Nephron progenitor cell (in vitro differentiated cells): Measurements from ENCODE around the gene RPL39L.

Experiments
- DNase-seq: peaks from one replicate; pipeline ENCODE4 v3.0.0; 2021
- H3K27ac Mint-ChIP-seq: 2 replicates; pipeline ENCODE4 v1.8.0; 2021; ENCODE audit warnings: mild to moderate bottlenecking, moderate library complexity, mixed read lengths
- H3K27me3 Mint-ChIP-seq: 2 replicates; pipeline ENCODE4 v1.8.0; 2021; ENCODE audit warnings: mild to moderate bottlenecking, low read depth, mixed read lengths; ENCODE audit not compliant: poor library complexity
- H3K36me3 Mint-ChIP-seq: 2 replicates; pipeline ENCODE4 v1.8.0; 2021; ENCODE audit warnings: low read depth, mixed read lengths
- H3K4me1 Mint-ChIP-seq: 2 replicates; pipeline ENCODE4 v1.8.0; 2021; ENCODE audit warnings: mixed read lengths
- H3K4me3 Mint-ChIP-seq: 2 replicates; pipeline ENCODE4 v1.8.0; 2021; ENCODE audit warnings: mild to moderate bottlenecking, moderate library complexity, mixed read lengths
- H3K9me3 Mint-ChIP-seq: 2 replicates; pipeline ENCODE4 v1.8.0; 2021; ENCODE audit warnings: mild to moderate bottlenecking, moderate library complexity, mixed read lengths
- TF ChIP-seq, protein P1 (sequence below): fragments of 200-600 bp; sonication (generic); IDR thresholded peaks from 2 replicates; pipeline ENCODE4 v1.5.0; 2021; ENCODE audit warnings: antibody characterized with exemption

The RPL39L gene

DNA sequence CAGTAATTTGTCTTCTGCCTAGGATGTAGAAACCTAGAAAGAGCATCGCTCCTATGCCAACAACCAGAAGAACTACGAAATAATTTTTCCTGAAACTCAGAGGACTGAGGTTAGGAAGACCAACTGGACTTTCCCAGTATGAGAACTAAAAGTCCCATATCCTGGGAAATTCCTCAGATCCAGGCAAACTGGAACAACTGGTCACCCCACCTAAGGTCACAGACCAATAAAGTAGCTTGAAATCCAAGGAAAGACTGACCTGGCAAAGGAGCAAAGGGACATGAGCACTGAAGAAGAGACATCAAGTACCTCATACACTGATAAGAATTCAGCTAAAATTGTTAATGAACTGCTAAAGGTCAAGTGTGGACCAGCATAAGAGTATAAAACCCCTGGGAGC lies 6.6 kb downstream of the RPL39L start:
- H3K27ac Mint-ChIP-seq: no peak overlapping the region
- H3K27me3 Mint-ChIP-seq: peaks cover 9% of the 10 kb centered on the region
- peaks cover 94% of the 10 kb centered on the region for H3K36me3 Mint-ChIP-seq
- H3K4me1 Mint-ChIP-seq: no peaks in the 10 kb centered on the region
- H3K9me3 Mint-ChIP-seq: peaks cover 77% of the 10 kb centered on the region
- DNase-seq: no peak
- H3K4me3 Mint-ChIP-seq: no peak overlapping the region
- TF ChIP-seq, protein P1, sequence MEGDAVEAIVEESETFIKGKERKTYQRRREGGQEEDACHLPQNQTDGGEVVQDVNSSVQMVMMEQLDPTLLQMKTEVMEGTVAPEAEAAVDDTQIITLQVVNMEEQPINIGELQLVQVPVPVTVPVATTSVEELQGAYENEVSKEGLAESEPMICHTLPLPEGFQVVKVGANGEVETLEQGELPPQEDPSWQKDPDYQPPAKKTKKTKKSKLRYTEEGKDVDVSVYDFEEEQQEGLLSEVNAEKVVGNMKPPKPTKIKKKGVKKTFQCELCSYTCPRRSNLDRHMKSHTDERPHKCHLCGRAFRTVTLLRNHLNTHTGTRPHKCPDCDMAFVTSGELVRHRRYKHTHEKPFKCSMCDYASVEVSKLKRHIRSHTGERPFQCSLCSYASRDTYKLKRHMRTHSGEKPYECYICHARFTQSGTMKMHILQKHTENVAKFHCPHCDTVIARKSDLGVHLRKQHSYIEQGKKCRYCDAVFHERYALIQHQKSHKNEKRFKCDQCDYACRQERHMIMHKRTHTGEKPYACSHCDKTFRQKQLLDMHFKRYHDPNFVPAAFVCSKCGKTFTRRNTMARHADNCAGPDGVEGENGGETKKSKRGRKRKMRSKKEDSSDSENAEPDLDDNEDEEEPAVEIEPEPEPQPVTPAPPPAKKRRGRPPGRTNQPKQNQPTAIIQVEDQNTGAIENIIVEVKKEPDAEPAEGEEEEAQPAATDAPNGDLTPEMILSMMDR: no peak

DNA sequence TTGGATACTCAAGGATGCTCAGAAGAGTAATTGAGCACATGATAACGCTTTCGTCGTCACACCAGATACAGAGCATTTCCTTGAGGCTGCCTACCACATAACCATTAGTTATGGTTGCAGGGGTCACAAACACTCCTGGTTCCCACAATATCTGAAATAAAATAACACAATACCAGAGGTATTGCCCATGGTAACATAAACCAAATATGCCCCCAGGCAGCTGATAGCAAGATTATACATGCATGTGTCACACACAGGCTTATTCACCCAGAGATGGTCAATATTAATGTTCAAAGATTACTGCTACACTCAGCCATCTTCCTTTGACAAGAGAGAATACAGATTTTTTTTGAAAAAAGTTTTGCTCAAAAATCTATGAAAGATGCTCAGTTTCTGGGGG lies 7.3 kb downstream of the RPL39L start:
- Mint-ChIP-seq H3K4me3 (no peak overlapping the region), H3K27me3 (peaks cover 9% of the 10 kb centered on the region), H3K27ac (no peak overlapping the region), H3K4me1 (no peaks in the 10 kb centered on the region), H3K9me3 (peaks cover 77% of the 10 kb centered on the region), H3K36me3 (peaks cover 100% of the 10 kb centered on the region)
- no peak for DNase-seq
- TF ChIP-seq, protein P1: no peak

DNA sequence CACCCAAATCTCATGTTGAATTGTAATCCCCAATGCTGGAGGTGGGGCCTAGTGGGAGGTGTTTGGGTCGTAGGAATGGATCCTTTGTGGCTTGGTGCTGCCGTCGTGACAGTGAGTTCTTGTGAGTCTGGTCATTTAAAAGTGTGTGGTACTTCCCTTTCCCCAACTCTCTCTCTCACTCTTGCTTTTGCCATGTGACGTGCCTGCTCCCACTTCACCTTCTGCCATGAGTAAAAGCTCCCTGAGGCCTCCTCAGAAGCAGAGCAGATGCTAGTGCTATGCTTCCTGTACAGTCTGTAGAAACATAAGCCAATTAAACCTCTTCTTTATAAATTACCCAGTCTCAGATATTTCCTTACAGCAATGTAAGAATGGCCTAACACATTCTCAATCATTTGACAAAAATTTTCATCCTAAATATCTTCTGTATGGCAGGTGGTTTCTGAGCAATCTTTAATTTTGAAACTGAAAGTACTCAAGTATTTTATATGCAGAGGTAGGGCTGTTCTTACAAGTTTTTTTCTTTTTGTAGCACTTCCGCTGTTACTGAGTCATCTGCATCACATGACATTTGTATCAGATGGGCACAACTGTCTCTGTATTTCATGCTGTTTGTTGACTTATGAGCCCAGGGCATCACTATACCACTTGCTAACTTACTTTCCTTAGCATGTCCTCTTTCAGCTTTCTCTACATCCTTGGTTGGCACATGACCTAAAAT lies 8.8 kb downstream of the RPL39L start:
- DNase-seq: no peak
- TF ChIP-seq, protein P1: no peak
- peaks cover 6% of the 10 kb centered on the region for H3K27me3 Mint-ChIP-seq
- H3K4me1 Mint-ChIP-seq: peaks cover 2% of the 10 kb centered on the region
- H3K36me3 Mint-ChIP-seq: peaks cover 95% of the 10 kb centered on the region
- H3K4me3 Mint-ChIP-seq: no peak overlapping the region
- no peak overlapping the region for H3K27ac Mint-ChIP-seq
- H3K9me3 Mint-ChIP-seq: peaks cover 68% of the 10 kb centered on the region

DNA sequence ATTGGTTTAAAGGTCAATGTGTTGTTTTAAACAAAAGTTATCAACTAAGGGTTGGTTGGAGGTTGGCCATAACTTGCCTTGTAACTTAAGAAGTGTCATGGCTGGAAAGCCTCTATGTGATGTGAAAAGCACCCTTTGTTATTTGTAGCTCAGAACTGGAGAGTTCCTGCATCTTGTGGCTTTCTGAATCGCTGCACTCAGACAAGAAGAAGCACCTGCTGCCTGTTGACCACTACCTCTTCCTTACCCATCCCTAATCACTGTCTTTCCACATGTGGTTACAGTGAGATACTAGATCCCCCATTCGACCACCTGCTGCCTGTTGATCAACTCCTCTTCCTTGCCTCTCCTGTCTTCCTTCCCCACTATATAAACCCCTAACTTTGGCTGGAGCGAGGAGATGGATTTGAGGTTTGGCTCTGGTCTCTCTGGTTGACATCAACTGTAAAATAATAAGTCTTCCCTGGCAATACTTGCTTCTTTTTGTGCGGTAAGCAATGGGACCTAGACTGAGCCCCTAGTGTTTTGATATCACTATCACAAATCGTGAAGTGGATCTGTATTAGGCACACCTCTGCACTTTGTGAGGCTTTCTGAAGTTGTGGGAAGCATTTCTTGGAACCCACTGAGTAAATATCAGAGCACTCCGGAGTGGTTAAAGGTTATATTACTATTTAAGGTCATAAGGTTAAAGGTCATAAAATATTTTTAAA lies 13.8 kb downstream of the RPL39L start:
- Mint-ChIP-seq H3K4me3 (no peak overlapping the region), H3K4me1 (peaks cover 5% of the 10 kb centered on the region), H3K36me3 (peaks cover 49% of the 10 kb centered on the region), H3K9me3 (peaks cover 30% of the 10 kb centered on the region), H3K27me3 (peaks cover 4% of the 10 kb centered on the region), H3K27ac (no peak overlapping the region)
- TF ChIP-seq, protein P1: no peak
- no peak for DNase-seq

DNA sequence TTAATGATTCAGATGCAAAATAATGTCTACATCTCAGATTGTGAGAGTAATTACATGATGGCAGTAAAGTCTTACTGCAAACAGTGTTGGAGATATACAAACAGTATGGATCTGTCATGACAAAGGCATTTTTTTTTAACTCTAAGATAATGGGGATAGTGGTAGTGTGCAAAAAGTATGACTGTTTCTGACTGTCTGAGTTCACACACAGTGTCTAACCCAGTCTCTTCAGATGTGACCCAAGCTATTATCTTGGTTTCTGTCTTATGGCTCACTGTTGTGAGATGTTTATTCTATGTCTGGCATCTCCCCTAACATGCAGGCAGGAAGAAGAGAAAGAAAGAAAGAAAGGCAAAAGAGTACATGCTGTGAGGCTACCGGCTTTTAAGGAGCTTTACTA lies 17.0 kb downstream of the RPL39L start:
- Mint-ChIP-seq H3K4me1 (peaks cover 5% of the 10 kb centered on the region), H3K36me3 (peaks cover 32% of the 10 kb centered on the region)

More for the DNA sequence above, 17.0 kb downstream of the RPL39L start:
- no peak for DNase-seq
- Mint-ChIP-seq H3K4me3 (no peak overlapping the region), H3K9me3 (peaks cover 6% of the 10 kb centered on the region), H3K27ac (no peak overlapping the region), H3K27me3 (no peaks in the 10 kb centered on the region)
- TF ChIP-seq, protein P1: no peak
